HEK293 (cell line): Measurements from ENCODE around the gene ADAMTS13.

Experiments
- CTCF ChIA-PET: fragments of 350-600 bp; formaldehyde crosslinking; extraction: SDS; loops from one replicate; lab custom pipeline; 2021; ENCODE audit warnings: antibody characterized with exemption; lab: Yijun Ruan, JAX
- POLR2A ChIA-PET: fragments of 300-600 bp; formaldehyde crosslinking; extraction: SDS; loops from one replicate; lab custom pipeline; 2020; ENCODE audit warnings: antibody characterized with exemption, inconsistent platforms; lab: Yijun Ruan, JAX
- H3K27ac ChIP-seq: fragments of 200-500 bp; sonication (Bioruptor generic); 2 replicates; pipeline ENCODE4 v1.5.1; 2014; ENCODE audit warnings: low read depth, low read length, control low read depth, inconsistent platforms; ENCODE audit errors: extremely low read depth
- H3K36me3 ChIP-seq, 2 experiments: fragments of 200-500 bp in 1 of 2; sonication (Bioruptor generic) in 1 of 2; 1 replicate in 1 of 2; 2 replicates in 1 of 2; pipeline ENCODE4 v1.5.1; 2014 to 2017; ENCODE audit warnings: inconsistent platforms in 2 of 2, low read length in 2 of 2; ENCODE audit not compliant: control insufficient read depth in 2 of 2, insufficient read depth in 1 of 2
- H3K4me1 ChIP-seq: fragments of 200-500 bp; sonication (Bioruptor generic); 2 replicates; pipeline ENCODE4 v1.5.1; 2014; ENCODE audit warnings: mild to moderate bottlenecking, low read length, inconsistent platforms; ENCODE audit not compliant: control insufficient read depth, insufficient read depth
- H3K4me3 ChIP-seq: 2 replicates; pipeline ENCODE4 v1.5.1; 2011; ENCODE audit warnings: low read depth, mild to moderate bottlenecking, control low read depth, low read length, moderate library complexity
- H3K9me3 ChIP-seq: fragments of 200-500 bp; sonication (Bioruptor generic); 2 replicates; pipeline ENCODE4 v1.5.1; 2014; ENCODE audit warnings: low read depth, low read length, inconsistent platforms; ENCODE audit not compliant: control insufficient read depth, insufficient read depth
- EGR2 ChIP-seq: fragments of 450-650 bp; formaldehyde crosslinking; IDR thresholded peaks from 2 replicates; pipeline ENCODE4 v1.5.1; 2016; ENCODE audit warnings: low read depth, missing biosample characterization, missing genetic modification characterization
- HOXC10 ChIP-seq: sonication (generic); formaldehyde crosslinking; IDR thresholded peaks from 2 replicates; pipeline ENCODE4 v1.8.1; 2023; ENCODE audit warnings: mild to moderate bottlenecking, missing genetic modification reagents
- MZF1 ChIP-seq: fragments of 450-650 bp; formaldehyde crosslinking; IDR thresholded peaks from 2 replicates; pipeline ENCODE4 v1.5.1; 2017; ENCODE audit warnings: missing biosample characterization, missing genetic modification characterization, borderline replicate concordance
- SCRT1 ChIP-seq: fragments of 450-650 bp; formaldehyde crosslinking; IDR thresholded peaks from 2 replicates; pipeline ENCODE4 v1.5.1; 2016; ENCODE audit warnings: missing biosample characterization, missing genetic modification characterization, borderline replicate concordance
- ZBTB20 ChIP-seq: fragments of 450-650 bp; formaldehyde crosslinking; IDR thresholded peaks from 2 replicates; pipeline ENCODE4 v1.5.1; 2016; ENCODE audit warnings: missing biosample characterization, missing genetic modification characterization
- ZNF169 ChIP-seq: fragments of 450-650 bp; formaldehyde crosslinking; IDR thresholded peaks from 2 replicates; pipeline ENCODE4 v1.5.1; 2016; ENCODE audit warnings: missing biosample characterization, missing genetic modification characterization
- ZNF174 ChIP-seq: fragments of 450-650 bp; formaldehyde crosslinking; IDR thresholded peaks from 2 replicates; pipeline ENCODE4 v1.5.0; 2017; ENCODE audit warnings: missing biosample characterization, mild to moderate bottlenecking, missing genetic modification characterization
- ZNF239 ChIP-seq: fragments of 450-650 bp; formaldehyde crosslinking; IDR thresholded peaks from 2 replicates; pipeline ENCODE4 v1.5.1; 2016; ENCODE audit warnings: missing biosample characterization, missing genetic modification characterization
- ZNF423 ChIP-seq: fragments of 450-650 bp; formaldehyde crosslinking; IDR thresholded peaks from 2 replicates; pipeline ENCODE4 v1.5.1; 2016; ENCODE audit warnings: missing biosample characterization, missing genetic modification characterization
- ZNF530 ChIP-seq: fragments of 450-650 bp; formaldehyde crosslinking; IDR thresholded peaks from 2 replicates; pipeline ENCODE4 v1.5.1; 2016; ENCODE audit warnings: low read depth, missing biosample characterization, missing genetic modification characterization
- ZNF747 ChIP-seq: fragments of 450-650 bp; formaldehyde crosslinking; IDR thresholded peaks from 2 replicates; pipeline ENCODE4 v1.5.1; 2016; ENCODE audit warnings: missing biosample characterization, missing genetic modification characterization
- ZNF768 ChIP-seq: fragments of 450-650 bp; formaldehyde crosslinking; IDR thresholded peaks from 2 replicates; pipeline ENCODE4 v1.5.1; 2018; ENCODE audit warnings: missing biosample characterization, mild to moderate bottlenecking, missing genetic modification characterization
- TF ChIP-seq, protein P1 (sequence below): fragments of 450-650 bp; formaldehyde crosslinking; IDR thresholded peaks from 2 replicates; pipeline ENCODE4 v1.5.1; 2016; ENCODE audit warnings: missing biosample characterization, missing genetic modification characterization
- TF ChIP-seq, protein P2 (sequence below): fragments of 450-650 bp; formaldehyde crosslinking; IDR thresholded peaks from 2 replicates; pipeline ENCODE4 v1.5.1; 2016; ENCODE audit warnings: missing biosample characterization, missing genetic modification characterization
- TF ChIP-seq, protein P3 (sequence below): fragments of 450-650 bp; formaldehyde crosslinking; conservative IDR thresholded peaks from 2 replicates; pipeline ENCODE4 v1.5.1; 2016; ENCODE audit warnings: low read depth, missing biosample characterization, missing genetic modification characterization
- TF ChIP-seq, protein P4 (sequence below): fragments of 450-650 bp; formaldehyde crosslinking; IDR thresholded peaks from 2 replicates; pipeline ENCODE4 v1.5.1; 2016; ENCODE audit warnings: missing biosample characterization, missing genetic modification characterization, low read depth

The ADAMTS13 gene

DNA sequence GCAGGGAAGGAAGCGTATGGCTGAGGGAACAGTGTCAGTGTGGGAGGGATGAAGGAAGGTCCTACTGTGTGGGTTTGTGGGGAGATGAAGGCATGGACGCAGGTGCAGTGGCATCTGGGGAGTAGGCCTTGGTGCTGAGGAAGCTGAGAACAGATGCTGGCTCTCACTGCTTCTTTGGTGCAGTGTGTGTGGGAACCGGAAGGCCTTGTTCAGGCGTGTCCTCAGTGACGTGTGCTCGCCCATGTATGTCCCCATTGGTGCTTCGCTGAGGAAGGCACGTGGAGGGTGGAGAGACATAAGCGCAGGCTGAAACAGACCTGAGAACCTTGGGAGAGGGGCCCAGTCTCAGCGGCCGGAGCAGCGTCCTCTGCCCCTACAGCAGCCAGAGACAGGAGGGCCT, 18.7 kb downstream of the ADAMTS13 start:
- H3K4me1 ChIP-seq: no peaks in the 10 kb centered on the region
- no peaks in the 10 kb centered on the region for H3K9me3 ChIP-seq
- no peaks in the 10 kb centered on the region for H3K36me3 ChIP-seq
- ChIA-PET CTCF (interaction anchor here (1.7 kb wide), 1 partner anchor 46 kb away, joined by 4 read pairs; no protein-coding TSS in a partner anchor), POLR2A (interaction anchor here (1.2 kb wide), 1 partner anchor 19 kb away, joined by 4 read pairs; the partner anchor contains the start of gene CACFD1)
- no peak overlapping the region for H3K4me3 ChIP-seq
- TF ChIP-seq ZNF174 (tag by site-specific recombination) (no peak), EGR2 (no peak), SCRT1 (tag by site-specific recombination) (no peak), MZF1 (tag by site-specific recombination) (no peak)
- TF ChIP-seq, protein P1, sequence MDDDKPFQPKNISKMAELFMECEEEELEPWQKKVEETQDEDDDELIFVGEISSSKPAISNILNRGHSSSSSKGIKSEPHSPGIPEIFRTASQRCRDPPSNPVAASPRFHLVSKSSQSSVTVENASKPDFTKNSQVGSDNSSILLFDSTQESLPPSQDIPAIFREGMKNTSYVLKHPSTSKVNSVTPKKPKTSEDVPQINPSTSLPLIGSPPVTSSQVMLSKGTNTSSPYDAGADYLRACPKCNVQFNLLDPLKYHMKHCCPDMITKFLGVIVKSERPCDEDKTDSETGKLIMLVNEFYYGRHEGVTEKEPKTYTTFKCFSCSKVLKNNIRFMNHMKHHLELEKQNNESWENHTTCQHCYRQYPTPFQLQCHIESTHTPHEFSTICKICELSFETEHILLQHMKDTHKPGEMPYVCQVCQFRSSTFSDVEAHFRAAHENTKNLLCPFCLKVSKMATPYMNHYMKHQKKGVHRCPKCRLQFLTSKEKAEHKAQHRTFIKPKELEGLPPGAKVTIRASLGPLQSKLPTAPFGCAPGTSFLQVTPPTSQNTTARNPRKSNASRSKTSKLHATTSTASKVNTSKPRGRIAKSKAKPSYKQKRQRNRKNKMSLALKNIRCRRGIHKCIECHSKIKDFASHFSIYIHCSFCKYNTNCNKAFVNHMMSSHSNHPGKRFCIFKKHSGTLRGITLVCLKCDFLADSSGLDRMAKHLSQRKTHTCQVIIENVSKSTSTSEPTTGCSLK (tag by site-specific recombination): no peak
- TF ChIP-seq, protein P2, sequence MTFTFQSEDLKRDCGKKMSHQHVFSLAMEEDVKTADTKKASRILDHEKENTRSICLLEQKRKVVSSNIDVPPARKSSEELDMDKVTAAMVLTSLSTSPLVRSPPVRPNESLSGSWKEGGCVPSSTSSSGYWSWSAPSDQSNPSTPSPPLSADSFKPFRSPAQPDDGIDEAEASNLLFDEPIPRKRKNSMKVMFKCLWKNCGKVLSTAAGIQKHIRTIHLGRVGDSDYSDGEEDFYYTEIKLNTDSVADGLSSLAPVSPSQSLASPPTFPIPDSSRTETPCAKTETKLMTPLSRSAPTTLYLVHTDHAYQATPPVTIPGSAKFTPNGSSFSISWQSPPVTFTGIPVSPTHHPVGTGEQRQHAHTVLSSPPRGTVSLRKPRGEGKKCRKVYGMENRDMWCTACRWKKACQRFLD (tag by site-specific recombination): no peak
- no peak overlapping the region for H3K27ac ChIP-seq

DNA sequence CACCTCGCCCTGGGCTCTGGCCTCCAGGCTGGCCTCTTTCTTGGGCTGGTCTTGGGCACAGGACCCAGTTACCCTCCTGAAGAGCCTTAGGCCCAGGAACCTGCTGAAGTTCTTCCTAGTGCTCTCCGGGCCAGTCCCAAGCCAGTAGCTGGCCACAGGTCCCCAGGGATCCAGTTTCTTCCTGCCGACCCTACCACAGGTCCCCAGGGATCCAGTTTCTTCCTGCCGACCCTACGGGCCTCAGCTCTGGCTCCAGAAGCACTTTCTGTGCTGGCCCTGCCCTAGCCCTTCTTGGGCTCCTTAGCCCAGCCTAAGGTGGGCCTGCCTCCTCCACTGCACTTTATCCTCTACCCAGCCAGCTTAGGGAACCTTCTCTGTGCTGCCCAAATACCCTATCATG, 19.4 kb downstream of the ADAMTS13 start:
- no peak for TF ChIP-seq ZNF423 (tag by site-specific recombination)
- 0 out of 2 replicates have a peak, but pooled peaks have one; percentile 7 for TF ChIP-seq ZBTB20
- POLR2A ChIA-PET: interaction anchor here (1.2 kb wide), 1 partner anchor 18 kb away, joined by 4 read pairs; the partner anchor contains the start of gene CACFD1
- CTCF ChIA-PET: interaction anchor here (1.7 kb wide), 1 partner anchor 45 kb away, joined by 4 read pairs; no protein-coding TSS in a partner anchor

DNA sequence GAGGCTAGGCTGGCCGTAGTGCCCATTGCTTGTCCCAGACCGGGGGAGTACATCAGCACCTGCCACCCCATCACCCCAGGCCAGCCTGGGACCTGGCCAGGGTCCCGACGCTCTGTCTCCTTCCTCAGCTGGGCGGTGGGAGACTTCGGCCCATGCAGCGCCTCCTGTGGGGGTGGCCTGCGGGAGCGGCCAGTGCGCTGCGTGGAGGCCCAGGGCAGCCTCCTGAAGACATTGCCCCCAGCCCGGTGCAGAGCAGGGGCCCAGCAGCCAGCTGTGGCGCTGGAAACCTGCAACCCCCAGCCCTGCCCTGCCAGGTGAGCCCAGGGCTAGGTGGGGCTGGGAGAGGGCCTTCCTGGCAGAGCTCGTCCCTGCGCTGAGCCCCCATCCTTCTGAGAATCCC, 21.1 kb downstream of the ADAMTS13 start:
- H3K4me3 ChIP-seq: no peak overlapping the region
- ChIA-PET CTCF (interaction anchor here (0.6 to 0.9 kb wide), 2 partner anchors 16 to 40 kb away, joined by 3 to 4 read pairs; partner anchors contain the start of gene CACFD1), POLR2A (interaction anchor here (0.6 to 1.4 kb wide), 2 partner anchors 16 to 40 kb away, joined by 4 to 6 read pairs; partner anchors contain the start of gene CACFD1)
- H3K36me3 ChIP-seq: no peaks in the 10 kb centered on the region
- TF ChIP-seq, protein P3, sequence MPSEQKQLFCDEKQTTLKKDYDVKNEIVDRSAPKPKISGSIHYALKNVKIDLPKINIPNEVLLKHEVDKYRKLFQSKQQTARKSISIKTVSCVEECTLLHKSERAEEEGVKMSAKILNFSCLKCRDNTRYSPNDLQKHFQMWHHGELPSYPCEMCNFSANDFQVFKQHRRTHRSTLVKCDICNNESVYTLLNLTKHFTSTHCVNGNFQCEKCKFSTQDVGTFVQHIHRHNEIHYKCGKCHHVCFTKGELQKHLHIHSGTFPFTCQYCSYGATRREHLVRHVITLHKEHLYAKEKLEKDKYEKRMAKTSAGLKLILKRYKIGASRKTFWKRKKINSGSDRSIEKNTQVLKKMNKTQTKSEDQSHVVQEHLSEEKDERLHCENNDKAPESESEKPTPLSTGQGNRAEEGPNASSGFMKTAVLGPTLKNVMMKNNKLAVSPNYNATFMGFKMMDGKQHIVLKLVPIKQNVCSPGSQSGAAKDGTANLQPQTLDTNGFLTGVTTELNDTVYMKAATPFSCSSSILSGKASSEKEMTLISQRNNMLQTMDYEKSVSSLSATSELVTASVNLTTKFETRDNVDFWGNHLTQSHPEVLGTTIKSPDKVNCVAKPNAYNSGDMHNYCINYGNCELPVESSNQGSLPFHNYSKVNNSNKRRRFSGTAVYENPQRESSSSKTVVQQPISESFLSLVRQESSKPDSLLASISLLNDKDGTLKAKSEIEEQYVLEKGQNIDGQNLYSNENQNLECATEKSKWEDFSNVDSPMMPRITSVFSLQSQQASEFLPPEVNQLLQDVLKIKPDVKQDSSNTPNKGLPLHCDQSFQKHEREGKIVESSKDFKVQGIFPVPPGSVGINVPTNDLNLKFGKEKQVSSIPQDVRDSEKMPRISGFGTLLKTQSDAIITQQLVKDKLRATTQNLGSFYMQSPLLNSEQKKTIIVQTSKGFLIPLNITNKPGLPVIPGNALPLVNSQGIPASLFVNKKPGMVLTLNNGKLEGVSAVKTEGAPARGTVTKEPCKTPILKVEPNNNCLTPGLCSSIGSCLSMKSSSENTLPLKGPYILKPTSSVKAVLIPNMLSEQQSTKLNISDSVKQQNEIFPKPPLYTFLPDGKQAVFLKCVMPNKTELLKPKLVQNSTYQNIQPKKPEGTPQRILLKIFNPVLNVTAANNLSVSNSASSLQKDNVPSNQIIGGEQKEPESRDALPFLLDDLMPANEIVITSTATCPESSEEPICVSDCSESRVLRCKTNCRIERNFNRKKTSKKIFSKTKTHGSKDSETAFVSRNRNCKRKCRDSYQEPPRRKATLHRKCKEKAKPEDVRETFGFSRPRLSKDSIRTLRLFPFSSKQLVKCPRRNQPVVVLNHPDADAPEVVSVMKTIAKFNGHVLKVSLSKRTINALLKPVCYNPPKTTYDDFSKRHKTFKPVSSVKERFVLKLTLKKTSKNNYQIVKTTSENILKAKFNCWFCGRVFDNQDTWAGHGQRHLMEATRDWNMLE: no peak
- TF ChIP-seq ZNF747 (tag by site-specific recombination): no peak
- TF ChIP-seq ZNF768 (tag by site-specific recombination): no peak
- no peak for TF ChIP-seq ZNF174 (tag by site-specific recombination)
- TF ChIP-seq, protein P4, sequence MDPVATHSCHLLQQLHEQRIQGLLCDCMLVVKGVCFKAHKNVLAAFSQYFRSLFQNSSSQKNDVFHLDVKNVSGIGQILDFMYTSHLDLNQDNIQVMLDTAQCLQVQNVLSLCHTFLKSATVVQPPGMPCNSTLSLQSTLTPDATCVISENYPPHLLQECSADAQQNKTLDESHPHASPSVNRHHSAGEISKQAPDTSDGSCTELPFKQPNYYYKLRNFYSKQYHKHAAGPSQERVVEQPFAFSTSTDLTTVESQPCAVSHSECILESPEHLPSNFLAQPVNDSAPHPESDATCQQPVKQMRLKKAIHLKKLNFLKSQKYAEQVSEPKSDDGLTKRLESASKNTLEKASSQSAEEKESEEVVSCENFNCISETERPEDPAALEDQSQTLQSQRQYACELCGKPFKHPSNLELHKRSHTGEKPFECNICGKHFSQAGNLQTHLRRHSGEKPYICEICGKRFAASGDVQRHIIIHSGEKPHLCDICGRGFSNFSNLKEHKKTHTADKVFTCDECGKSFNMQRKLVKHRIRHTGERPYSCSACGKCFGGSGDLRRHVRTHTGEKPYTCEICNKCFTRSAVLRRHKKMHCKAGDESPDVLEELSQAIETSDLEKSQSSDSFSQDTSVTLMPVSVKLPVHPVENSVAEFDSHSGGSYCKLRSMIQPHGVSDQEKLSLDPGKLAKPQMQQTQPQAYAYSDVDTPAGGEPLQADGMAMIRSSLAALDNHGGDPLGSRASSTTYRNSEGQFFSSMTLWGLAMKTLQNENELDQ (tag by site-specific recombination): no peak
- TF ChIP-seq ZNF239 (tag by site-specific recombination): no peak
- no peak for TF ChIP-seq ZNF169 (tag by site-specific recombination)
- TF ChIP-seq HOXC10 (CRISPR knock-in tag): no peak
- no peak for TF ChIP-seq ZNF530 (tag by site-specific recombination)
- H3K27ac ChIP-seq: no peak overlapping the region
- H3K9me3 ChIP-seq: no peaks in the 10 kb centered on the region
- H3K4me1 ChIP-seq: no peaks in the 10 kb centered on the region

More for the DNA sequence above, 19.4 kb downstream of the ADAMTS13 start:
- H3K36me3 ChIP-seq: no peaks in the 10 kb centered on the region
- no peaks in the 10 kb centered on the region for H3K9me3 ChIP-seq
- no peak overlapping the region for H3K27ac ChIP-seq
- no peak overlapping the region for H3K4me3 ChIP-seq
- H3K4me1 ChIP-seq: no peaks in the 10 kb centered on the region
